Breast epithelium (tissue), 3 donors: ENCODE results near the gene CIART.

Experiments used
- CTCF ChIP-seq, 3 donors: fragments of 450-650 bp; IDR thresholded peaks; one replicate each; pipeline ENCODE4 v1.5.1; 2016 to 2017; ENCODE audit warnings: antibody characterized with exemption in 3 of 3, mild to moderate bottlenecking in 3 of 3, moderate library complexity in 3 of 3
- POLR2A ChIP-seq: fragments of 450-650 bp; IDR thresholded peaks from one replicate; pipeline ENCODE4 v1.6.1; 2016; ENCODE audit warnings: antibody characterized with exemption, mild to moderate bottlenecking, moderate library complexity
- POLR2AphosphoS5 ChIP-seq, 3 donors: sonication (generic); formaldehyde crosslinking; IDR thresholded peaks; one replicate each; pipeline ENCODE4 v1.6.1; 2017; ENCODE audit warnings: antibody characterized with exemption in 3 of 3

GRCh38 chr1:150281758-150282557 lies at the start of gene CIART:
- no peak for TF ChIP-seq CTCF (IDR thresholded peaks at IDR 0.05)
- TF ChIP-seq POLR2A: no peak
- peak; percentile 40 to 81 (median 67) for TF ChIP-seq POLR2AphosphoS5 (IDR thresholded peaks at IDR 0.05)
